ENCODE data around the gene GLT8D1. TPM values are rescaled to one million over a fixed set of nuclear protein-coding genes. Genes with fewer than 3 reads are reported as not detected.

Gene GLT8D1
- total RNA-seq, 1 experiment from 2014 or later = 26.5 TPM

DNA sequence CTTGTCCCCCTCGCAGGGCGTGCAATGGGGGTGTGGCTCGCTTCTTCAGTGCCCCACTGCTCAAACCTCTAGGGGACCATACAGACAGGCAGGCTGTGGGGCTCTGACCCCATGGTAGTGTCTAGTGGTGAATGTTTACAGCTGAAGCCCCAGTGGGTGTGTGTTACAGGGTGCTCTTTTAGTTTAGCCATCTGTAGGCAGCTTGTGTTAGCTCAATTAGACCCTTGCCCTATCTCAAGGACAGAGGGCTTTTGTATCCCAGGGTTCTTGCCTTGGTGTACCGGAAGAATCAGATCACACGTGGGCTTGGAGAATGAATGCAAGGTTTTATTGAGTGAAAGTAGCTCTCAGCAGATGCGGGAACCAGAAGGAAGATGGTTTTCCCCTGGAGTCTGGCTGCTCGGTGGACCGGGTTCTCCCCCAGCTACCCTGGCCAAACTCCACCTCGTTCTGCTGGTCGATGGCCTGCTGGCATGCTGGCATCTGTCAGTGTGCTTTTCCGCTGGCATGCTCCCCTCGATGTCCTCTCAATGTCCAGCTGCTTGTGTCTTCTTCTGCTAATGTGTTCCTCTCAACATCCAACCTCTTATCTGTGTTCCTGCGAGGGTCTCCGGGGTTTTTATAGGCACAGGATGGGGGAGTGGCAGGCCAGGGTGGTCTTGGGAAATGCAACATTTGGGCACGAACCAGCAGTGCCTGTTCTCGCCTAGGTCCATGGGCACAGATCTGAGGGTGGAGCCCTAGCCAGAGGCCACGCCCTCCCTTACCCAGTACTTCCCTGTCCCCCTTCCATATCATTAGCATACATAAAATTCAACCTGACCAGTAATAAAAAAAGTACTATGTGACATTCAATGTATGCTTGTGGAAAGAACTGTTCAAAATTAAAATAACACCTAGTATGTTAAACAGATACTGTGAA lies 7.0 kb upstream of the GLT8D1 start:
- intact Hi-C loops (cut with micrococcal nuclease; ENCODE audit: unreplicated experiment) = no loop called here
- Histone ChIP-seq H3K4me1 (ENCODE audit: insufficient read depth, low read length, poor library complexity, severe bottlenecking) (no peaks in the 10 kb centered on the region), H3K36me3 (ENCODE audit: insufficient read depth, low read length, poor library complexity, severe bottlenecking) (peaks cover 6% of the 10 kb centered on the region), H3K4me3 (ENCODE audit: low read depth, low read length, poor library complexity, severe bottlenecking) (no peak overlapping the region), H3K27me3 (replicated peaks; ENCODE audit: insufficient read depth, low read depth, low read length, poor library complexity) (no peaks in the 10 kb centered on the region), H3K9me3 (ENCODE audit: low read depth, low read length, poor library complexity, severe bottlenecking) (no peaks in the 10 kb centered on the region), H3K27ac (ENCODE audit: low read depth, low read length, poor library complexity, severe bottlenecking) (no peak overlapping the region)
- no TSS peak for BruUV-seq (replicated peaks)
- no peak for DNase-seq (ENCODE audit: low spot score)
- TF ChIP-seq EZH2 (IDR thresholded peaks at IDR 0.05; ENCODE audit: borderline replicate concordance, low read depth, low read length, poor library complexity, severe bottlenecking) (no peak), CTCF (conservative IDR thresholded peaks at IDR 0.05; ENCODE audit: low read depth, low read length) (no peak)
- ChIA-PET POLR2A (ENCODE audit: low non-redundant PET) (no interaction called here), CTCF (no interaction called here)

GRCh38 chr3:52710512-52710911 lies 4.9 kb upstream of the GLT8D1 start:
- Histone ChIP-seq H3K9me3 (ENCODE audit: low read depth, low read length, poor library complexity, severe bottlenecking) (no peaks in the 10 kb centered on the region), H3K36me3 (ENCODE audit: insufficient read depth, low read length, poor library complexity, severe bottlenecking) (peaks cover 6% of the 10 kb centered on the region), H3K4me3 (ENCODE audit: low read depth, low read length, poor library complexity, severe bottlenecking) (no peak overlapping the region), H3K4me1 (ENCODE audit: insufficient read depth, low read length, poor library complexity, severe bottlenecking) (no peaks in the 10 kb centered on the region), H3K27ac (ENCODE audit: low read depth, low read length, poor library complexity, severe bottlenecking) (no peak overlapping the region), H3K27me3 (replicated peaks; ENCODE audit: insufficient read depth, low read depth, low read length, poor library complexity) (no peaks in the 10 kb centered on the region)
- POLR2A ChIA-PET (ENCODE audit: low non-redundant PET) = interaction anchor here (0.7 kb wide), 1 partner anchor 14 kb away, joined by 4 read pairs; no protein-coding TSS in a partner anchor
- intact Hi-C loops (cut with micrococcal nuclease; ENCODE audit: unreplicated experiment) = no loop called here
- no TSS peak for BruUV-seq (replicated peaks)
- no peak for DNase-seq (ENCODE audit: low spot score)
- CTCF ChIA-PET = no interaction called here
- TF ChIP-seq CTCF (conservative IDR thresholded peaks at IDR 0.05; ENCODE audit: low read depth, low read length) = no peak
- TF ChIP-seq EZH2 (IDR thresholded peaks at IDR 0.05; ENCODE audit: borderline replicate concordance, low read depth, low read length, poor library complexity, severe bottlenecking) = no peak

DNA sequence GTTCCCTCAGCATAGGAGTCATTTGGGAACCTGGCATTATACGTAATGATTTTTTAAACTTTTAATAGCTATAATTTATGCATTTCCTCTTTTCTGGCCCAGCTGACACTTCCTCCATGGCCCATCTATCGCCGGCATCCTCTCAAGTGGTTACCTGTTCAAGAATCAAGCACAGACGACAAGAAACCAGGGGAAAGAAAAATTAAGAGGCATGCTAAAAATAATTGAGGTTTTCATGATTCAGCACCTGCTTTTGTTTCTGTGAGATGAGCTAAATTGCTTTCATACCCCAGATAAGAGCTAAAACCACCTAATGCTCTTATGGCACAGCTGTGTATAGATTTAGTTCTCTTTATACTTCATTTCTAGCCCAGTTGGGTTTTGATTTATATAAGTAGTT lies 2.0 kb upstream of the GLT8D1 start:
- Histone ChIP-seq H3K9me3 (ENCODE audit: low read depth, low read length, poor library complexity, severe bottlenecking) (no peaks in the 10 kb centered on the region), H3K27me3 (replicated peaks; ENCODE audit: insufficient read depth, low read depth, low read length, poor library complexity) (no peaks in the 10 kb centered on the region), H3K27ac (ENCODE audit: low read depth, low read length, poor library complexity, severe bottlenecking) (no peak overlapping the region), H3K4me1 (ENCODE audit: insufficient read depth, low read length, poor library complexity, severe bottlenecking) (no peaks in the 10 kb centered on the region), H3K4me3 (ENCODE audit: low read depth, low read length, poor library complexity, severe bottlenecking) (no peak overlapping the region), H3K36me3 (ENCODE audit: insufficient read depth, low read length, poor library complexity, severe bottlenecking) (peaks cover 6% of the 10 kb centered on the region)
- no peak for DNase-seq (ENCODE audit: low spot score)
- TF ChIP-seq EZH2 (IDR thresholded peaks at IDR 0.05; ENCODE audit: borderline replicate concordance, low read depth, low read length, poor library complexity, severe bottlenecking) = no peak
- no peak for TF ChIP-seq CTCF (conservative IDR thresholded peaks at IDR 0.05; ENCODE audit: low read depth, low read length)
- no TSS peak for BruUV-seq (replicated peaks)
- ChIA-PET CTCF (no interaction called here), POLR2A (ENCODE audit: low non-redundant PET) (no interaction called here)
- intact Hi-C loops (cut with micrococcal nuclease; ENCODE audit: unreplicated experiment) = no loop called here
